H1 (cell line): ENCODE results near the gene USP9Y. TPM values are rescaled to one million over a fixed set of nuclear protein-coding genes. Genes with fewer than 3 reads are reported as not detected.

Experiments
- CTCF ChIA-PET: fragments of 300-600 bp; sonication (Branson Sonifier 250); formaldehyde crosslinking; loops from one replicate; lab custom pipeline; 2021; ENCODE audit not compliant: partially characterized antibody; lab: Charles Lee
- POLR2A ChIA-PET: fragments of 300-600 bp; sonication (Branson Sonifier 250); formaldehyde crosslinking; loops from one replicate; lab custom pipeline; 2021; ENCODE audit warnings: inconsistent platforms; ENCODE audit not compliant: partially characterized antibody; lab: Charles Lee
- DNase-seq, 2 experiments: peaks; one replicate each; pipeline versions ENCODE4 v3.0.0 to v3.0.0-alpha.2; 2010 to 2022; ENCODE audit warnings: low spot score in 2 of 2, low read depth in 1 of 2, mixed read lengths in 1 of 2
- FAIRE-seq: peaks from 2 replicates; lab custom pipeline; 2011; peaks lifted over from hg19 to GRCh38; lab: Jason Lieb, UNC
- H2AFZ ChIP-seq: 2 replicates; pipeline ENCODE4 v1.8.1; 2012; ENCODE audit warnings: low read length, inconsistent platforms
- H2AK5ac ChIP-seq: 2 replicates; pipeline ENCODE4 v1.6.1; 2013; ENCODE audit warnings: low read depth, low read length
- H2BK120ac ChIP-seq: replicated peaks from 2 replicates; pipeline ENCODE3; 2013; ENCODE audit warnings: low read depth, low read length, inconsistent platforms
- H2BK12ac ChIP-seq: 2 replicates; pipeline ENCODE4 v1.6.1; 2013; ENCODE audit warnings: low read depth, low read length
- H2BK15ac ChIP-seq: 2 replicates; pipeline ENCODE4 v1.6.1; 2013; ENCODE audit warnings: low read length
- H2BK20ac ChIP-seq: 2 replicates; pipeline ENCODE4 v1.6.1; 2013; ENCODE audit warnings: low read length
- H2BK5ac ChIP-seq: 2 replicates; pipeline ENCODE4 v1.6.1; 2013; ENCODE audit warnings: low read depth, low read length
- H3K14ac ChIP-seq: 2 replicates; pipeline ENCODE4 v1.6.1; 2013; ENCODE audit warnings: inconsistent platforms; ENCODE audit not compliant: insufficient read length
- H3K18ac ChIP-seq: 2 replicates; pipeline ENCODE4 v1.6.1; 2013; ENCODE audit warnings: low read length; ENCODE audit errors: extremely low read depth
- H3K23ac ChIP-seq: 2 replicates; pipeline ENCODE4 v1.6.1; 2013; ENCODE audit warnings: inconsistent platforms; ENCODE audit not compliant: insufficient read length
- H3K23me2 ChIP-seq: 2 replicates; pipeline ENCODE4 v1.6.1; 2013; ENCODE audit warnings: low read depth, low read length
- H3K27ac ChIP-seq: 2 replicates; pipeline ENCODE4 v1.6.1; 2011; ENCODE audit warnings: low read depth, low read length, inconsistent platforms
- H3K27me3 ChIP-seq, 4 experiments: replicated peaks in 1 of 4; 1 replicate in 1 of 4; 2 replicates in 3 of 4; pipeline versions ENCODE4 v1.6.1 to v1.8.1; 2011 to 2013; ENCODE audit warnings: low read length in 3 of 4, mild to moderate bottlenecking in 3 of 4, inconsistent platforms in 2 of 4, mixed read lengths in 2 of 4, moderate library complexity in 1 of 4; ENCODE audit not compliant: control insufficient read depth in 3 of 4, insufficient read depth in 3 of 4; ENCODE audit errors: extremely low read depth in 1 of 4
- H3K36me3 ChIP-seq, 4 experiments: 2 replicates each; pipeline versions ENCODE4 v1.6.1 to v1.8.1; 2011 to 2013; ENCODE audit warnings: mild to moderate bottlenecking in 4 of 4, low read length in 3 of 4, moderate library complexity in 2 of 4, control low read depth in 1 of 4, inconsistent platforms in 1 of 4; ENCODE audit not compliant: insufficient read depth in 4 of 4, control insufficient read depth in 2 of 4
- H3K4ac ChIP-seq: replicated peaks from 2 replicates; pipeline ENCODE3; 2013; ENCODE audit warnings: low read length, low read depth, mixed read lengths, inconsistent platforms; ENCODE audit not compliant: insufficient read length
- H3K4me1 ChIP-seq, 4 experiments: replicated peaks in 1 of 4; 1 replicate in 1 of 4; 2 replicates in 3 of 4; pipeline versions ENCODE4 v1.6.1 to v1.8.1; 2011 to 2013; ENCODE audit warnings: low read length in 3 of 4, inconsistent platforms in 2 of 4, mixed read lengths in 1 of 4; ENCODE audit not compliant: insufficient read depth in 4 of 4, control insufficient read depth in 3 of 4
- H3K4me2 ChIP-seq, 2 experiments: 2 replicates each; pipeline versions ENCODE4 v1.6.1 to v1.8.1; 2011 to 2013; ENCODE audit warnings: low read depth in 2 of 2, low read length in 2 of 2, control low read depth in 1 of 2, inconsistent platforms in 1 of 2, mild to moderate bottlenecking in 1 of 2; ENCODE audit not compliant: insufficient read depth in 1 of 2
- H3K4me3 ChIP-seq, 4 experiments: fragments of 200-600, 300-600 bp in 1 of 4; sonication (generic), shearing (Covaris generic), sonication (Bioruptor Twin) in 1 of 4; 2 replicates each; pipeline versions ENCODE4 v1.5.1 to v1.8.1; 2011 to 2016; ENCODE audit warnings: low read length in 4 of 4, low read depth in 3 of 4, control low read depth in 2 of 4, inconsistent platforms in 2 of 4, mild to moderate bottlenecking in 2 of 4, mixed read lengths in 1 of 4, moderate library complexity in 1 of 4; ENCODE audit not compliant: insufficient read depth in 2 of 4; ENCODE audit errors: extremely low read depth in 1 of 4
- H3K56ac ChIP-seq: replicated peaks from 2 replicates; pipeline ENCODE3; 2013; ENCODE audit warnings: low read depth, mild to moderate bottlenecking, mixed read lengths, low read length, inconsistent platforms; ENCODE audit not compliant: insufficient read length
- H3K79me1 ChIP-seq: 2 replicates; pipeline ENCODE4 v1.6.1; 2013; ENCODE audit warnings: low read depth, low read length, control low read depth
- H3K79me2 ChIP-seq, 2 experiments: 2 replicates each; pipeline versions ENCODE4 v1.6.1 to v1.8.1; 2012 to 2013; ENCODE audit warnings: low read length in 2 of 2, mild to moderate bottlenecking in 2 of 2, inconsistent platforms in 1 of 2; ENCODE audit not compliant: insufficient read depth in 2 of 2, control insufficient read depth in 1 of 2
- H3K9ac ChIP-seq, 4 experiments: replicated peaks in 1 of 4; 1 replicate in 1 of 4; 2 replicates in 3 of 4; pipeline versions ENCODE4 v1.6.1 to v1.8.1; 2011 to 2013; ENCODE audit warnings: low read depth in 3 of 4, low read length in 3 of 4, control low read depth in 2 of 4, mild to moderate bottlenecking in 2 of 4, moderate library complexity in 2 of 4, inconsistent platforms in 1 of 4; ENCODE audit errors: extremely low read depth in 1 of 4
- H3K9me3 ChIP-seq, 2 experiments: 2 replicates each; pipeline versions ENCODE4 v1.6.1 to v1.8.1; 2012 to 2013; ENCODE audit warnings: mild to moderate bottlenecking in 2 of 2, moderate library complexity in 2 of 2, control low read depth in 1 of 2, inconsistent platforms in 1 of 2, low read depth in 1 of 2, low read length in 1 of 2, mixed read lengths in 1 of 2; ENCODE audit not compliant: insufficient read depth in 2 of 2
- H4K20me1 ChIP-seq, 2 experiments: replicated peaks in 1 of 2; 2 replicates each; pipeline versions ENCODE3 to v1.8.1; 2011 to 2013; ENCODE audit warnings: inconsistent platforms in 2 of 2, low read length in 2 of 2, mild to moderate bottlenecking in 1 of 2; ENCODE audit not compliant: insufficient read depth in 2 of 2, control insufficient read depth in 1 of 2
- H4K5ac ChIP-seq: 2 replicates; pipeline ENCODE4 v1.6.1; 2013; ENCODE audit warnings: low read length, low read depth, mixed read lengths, inconsistent platforms; ENCODE audit not compliant: insufficient read length
- H4K8ac ChIP-seq: 2 replicates; pipeline ENCODE4 v1.8.0; 2013; ENCODE audit warnings: mild to moderate bottlenecking, moderate library complexity, low read length, inconsistent platforms; ENCODE audit not compliant: insufficient read depth; ENCODE audit errors: extremely low read depth
- H4K91ac ChIP-seq: replicated peaks from 2 replicates; pipeline ENCODE3; 2013; ENCODE audit warnings: low read length, mixed read lengths, inconsistent platforms; ENCODE audit not compliant: insufficient read length
- ASH2L ChIP-seq: fragments of 200-600, 300-600 bp; sonication (generic); IDR thresholded peaks from one replicate; pipeline ENCODE4 v1.7.1; 2017; ENCODE audit warnings: low read length
- MAFK ChIP-seq: IDR thresholded peaks from 2 replicates; pipeline ENCODE4 v1.6.1; 2012; ENCODE audit warnings: low read depth, mild to moderate bottlenecking, improper control_type of control experiment, low read length
- POU5F1 ChIP-seq: IDR thresholded peaks from 2 replicates; pipeline ENCODE4 v1.6.1; 2011; ENCODE audit warnings: low read depth, mild to moderate bottlenecking, low read length, moderate library complexity
- RBBP5 ChIP-seq: IDR thresholded peaks from 2 replicates; pipeline ENCODE4 v1.7.1; 2012; ENCODE audit warnings: low read depth, mild to moderate bottlenecking, inconsistent platforms, low read length, moderate library complexity, borderline replicate concordance
- SP4 ChIP-seq: IDR thresholded peaks from 2 replicates; pipeline ENCODE4 v1.6.1; 2012; ENCODE audit warnings: low read length, inconsistent platforms
- WGBS, 2 experiments: shearing (Covaris generic) in 1 of 2; methylation state at CpG; one replicate each; pipeline versions ENCODE4 v1.1.6 to v1.1.7; 2013 to 2015; ENCODE audit warnings: low lambda C conversion rate in 2 of 2, mixed read lengths in 2 of 2, inconsistent platforms in 1 of 2, low coverage in 1 of 2, missing lambda C conversion rate in 1 of 2; ENCODE audit not compliant: insufficient replicate concordance in 2 of 2, insufficient coverage in 1 of 2, insufficient read length in 1 of 2; ENCODE audit errors: extremely low coverage in 1 of 2, missing lambda C conversion rate in 1 of 2; 5-methylcytosine and 5-hydroxymethylcytosine counted together
- long read RNA-seq, 2 experiments: library from RNA in 1 of 2; library from capped mRNA in 1 of 2; stranded (forward); transcript quantifications; one replicate each; pipeline ENCODE4 v2.0.0, GENCODE V29; 2021; ENCODE audit warnings: inconsistent platforms in 1 of 2
- polyA minus RNA-seq, 3 experiments: library from RNA; depleted of rRNA, polyadenylated mRNA; stranded (reverse); fragments of >200 nt; gene quantifications; 1 replicate in 2 of 3; 2 replicates in 1 of 3; pipeline ENCODE4 v1.2.3, GENCODE V29; 2011
- polyA plus RNA-seq, 7 experiments: library from polyadenylated mRNA; depleted of rRNA in 3 of 7; stranded (reverse) in 5 of 7; unstranded in 2 of 7; fragments of >200 nt in 5 of 7; fragments of 200-250 nt in 2 of 7; gene quantifications; 1 replicate in 5 of 7; 2 replicates in 1 of 7; 4 replicates in 1 of 7; pipeline versions ENCODE4 v1.2.1 to v1.2.3, GENCODE V29; 2011 to 2013; ENCODE audit warnings: missing spikeins in 2 of 7, mixed read lengths in 2 of 7
- total RNA-seq: library from RNA; stranded (reverse); fragmentation: NEBNext Ultra II Directional; extraction: Animal tissue kit (Norgen Biotek cat#: 25700); gene quantifications from 2 replicates; pipeline ENCODE4 v1.2.1, GENCODE V29; 2021
- TF ChIP-seq, protein P1 (sequence below): IDR thresholded peaks from 2 replicates; pipeline ENCODE4 v1.6.1; 2012; ENCODE audit warnings: inconsistent platforms

The USP9Y gene, protein sequence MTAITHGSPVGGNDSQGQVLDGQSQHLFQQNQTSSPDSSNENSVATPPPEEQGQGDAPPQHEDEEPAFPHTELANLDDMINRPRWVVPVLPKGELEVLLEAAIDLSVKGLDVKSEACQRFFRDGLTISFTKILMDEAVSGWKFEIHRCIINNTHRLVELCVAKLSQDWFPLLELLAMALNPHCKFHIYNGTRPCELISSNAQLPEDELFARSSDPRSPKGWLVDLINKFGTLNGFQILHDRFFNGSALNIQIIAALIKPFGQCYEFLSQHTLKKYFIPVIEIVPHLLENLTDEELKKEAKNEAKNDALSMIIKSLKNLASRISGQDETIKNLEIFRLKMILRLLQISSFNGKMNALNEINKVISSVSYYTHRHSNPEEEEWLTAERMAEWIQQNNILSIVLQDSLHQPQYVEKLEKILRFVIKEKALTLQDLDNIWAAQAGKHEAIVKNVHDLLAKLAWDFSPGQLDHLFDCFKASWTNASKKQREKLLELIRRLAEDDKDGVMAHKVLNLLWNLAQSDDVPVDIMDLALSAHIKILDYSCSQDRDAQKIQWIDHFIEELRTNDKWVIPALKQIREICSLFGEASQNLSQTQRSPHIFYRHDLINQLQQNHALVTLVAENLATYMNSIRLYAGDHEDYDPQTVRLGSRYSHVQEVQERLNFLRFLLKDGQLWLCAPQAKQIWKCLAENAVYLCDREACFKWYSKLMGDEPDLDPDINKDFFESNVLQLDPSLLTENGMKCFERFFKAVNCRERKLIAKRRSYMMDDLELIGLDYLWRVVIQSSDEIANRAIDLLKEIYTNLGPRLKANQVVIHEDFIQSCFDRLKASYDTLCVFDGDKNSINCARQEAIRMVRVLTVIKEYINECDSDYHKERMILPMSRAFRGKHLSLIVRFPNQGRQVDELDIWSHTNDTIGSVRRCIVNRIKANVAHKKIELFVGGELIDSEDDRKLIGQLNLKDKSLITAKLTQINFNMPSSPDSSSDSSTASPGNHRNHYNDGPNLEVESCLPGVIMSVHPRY (N-terminal part only)
- total RNA-seq (27.3 and 28.3 TPM in 2 replicates), polyA plus RNA-seq (2011; rRNA removed) (16.0 and 34.1 TPM in 2 replicates), polyA minus RNA-seq (2011; rRNA and poly(A)+ RNA removed) (57.2 and 105 TPM in 2 replicates)
- polyA plus RNA-seq (2011; cell fraction: cytosol; rRNA removed), result 34.0 TPM
- polyA plus RNA-seq (2011; cell fraction: nucleus; rRNA removed), result 44.6 TPM
- polyA plus RNA-seq (2012, experiment 1 of 2), result 21.5 to 35.4 TPM (median 26.6 TPM) in 4 replicates
- 1.8 TPM for polyA plus RNA-seq (2012, experiment 2 of 2)
- polyA plus RNA-seq (2013, experiment 1 of 2), result 22.0 TPM
- polyA plus RNA-seq (2013, experiment 2 of 2), result 18.0 TPM
- 34.1 TPM for polyA minus RNA-seq (2011; cell fraction: cytosol; rRNA and poly(A)+ RNA removed)
- 114 TPM for polyA minus RNA-seq (2011; cell fraction: nucleus; rRNA and poly(A)+ RNA removed)
- long read RNA-seq, experiment 1, partial matches to known transcripts, result 22 of 30 reads
- long read RNA-seq, experiment 1, other reads (novel, unspliced or antisense), result 7 of 30 reads
- long read RNA-seq, experiment 2, partial matches to known transcripts, result 1 of 3 reads
- long read RNA-seq, experiment 2, other reads (novel, unspliced or antisense), result 2 of 3 reads

DNA sequence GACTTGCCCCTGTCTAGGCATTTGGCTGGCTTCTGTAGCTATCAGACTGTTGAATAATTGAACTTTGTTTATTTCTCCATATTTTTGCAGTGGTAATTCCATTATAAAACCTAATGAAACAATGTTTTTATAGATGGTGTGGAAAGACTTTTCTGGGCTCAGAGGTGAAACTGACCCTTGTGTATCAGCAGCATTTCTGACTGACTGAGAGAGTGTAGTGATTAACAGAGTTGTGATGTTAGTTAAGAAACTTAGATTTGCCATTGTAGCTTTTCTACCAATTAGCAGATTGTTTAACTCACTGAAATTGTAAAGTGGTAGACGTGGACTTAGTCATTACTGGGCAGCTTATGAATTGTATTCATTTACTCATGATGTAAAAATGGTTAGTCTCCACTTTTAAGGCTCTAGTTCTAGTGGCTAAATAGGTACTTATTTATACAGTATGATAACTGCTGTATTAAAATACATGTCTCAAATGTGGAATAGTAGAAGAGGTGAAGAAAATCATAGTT is at the start of gene USP9Y:
USP9Y (plus strand) TSS at position 51 of the 515 bp plus-strand sequence. CDS start 8,217 bp downstream, outside the sequence.
- Histone ChIP-seq H4K8ac (no peak within 1 kb of the TSS), H2AFZ (no peak within 1 kb of the TSS), H3K9ac (no peak within 1 kb of the TSS), H4K5ac (no peak within 1 kb of the TSS), H3K56ac (no peak within 1 kb of the TSS), H3K27ac (no peak within 1 kb of the TSS; the same call in 1 of the 2 replicates), H3K23ac (no peak within 1 kb of the TSS), H2BK120ac (no peak within 1 kb of the TSS), H3K36me3 (peaks cover 0 to 34% (median 12%) of the 10 kb centered on the region in 4 experiments; a peak in 4 of 8 replicates), H4K20me1 (no peaks in the 10 kb centered on the region), H2BK20ac (no peak within 1 kb of the TSS), H3K4me1 (0 out of 7 replicates have a peak, but pooled peaks cover 0 to 2% (median 0%) of the 10 kb centered on the region in 4 experiments), H2BK15ac (no peak within 1 kb of the TSS), H3K9me3 (peaks cover 9 to 12% of the 10 kb centered on the region in 2 experiments; a peak in 3 of 4 replicates), H3K14ac (no peak within 1 kb of the TSS), H2AK5ac (no peak within 1 kb of the TSS), H3K23me2 (no peaks in the 10 kb centered on the region), H3K27me3 (no peaks in the 10 kb centered on the region), H2BK12ac (no peak within 1 kb of the TSS), H3K79me1 (no peaks in the 10 kb centered on the region), H3K18ac (no peak within 1 kb of the TSS), H3K4me2 (no peak within 1 kb of the TSS), H4K91ac (no peak within 1 kb of the TSS), H2BK5ac (no peak within 1 kb of the TSS), H3K79me2 (peaks cover 0 to 53% of the 10 kb centered on the region in 2 experiments; a peak in 2 of 4 replicates), H3K4ac (no peak within 1 kb of the TSS), H3K4me3 (no peak within 1 kb of the TSS)
- DNase-seq (no peak), FAIRE-seq (no peak)
- 86% methylated on average over 1 of the region's 1 CpG; no CpG with 5 or more reads in 1 of the 2 experiments for WGBS, 2 experiments
- ChIA-PET POLR2A (no interaction called here), CTCF (no interaction called here)
- TF ChIP-seq, protein P1, sequence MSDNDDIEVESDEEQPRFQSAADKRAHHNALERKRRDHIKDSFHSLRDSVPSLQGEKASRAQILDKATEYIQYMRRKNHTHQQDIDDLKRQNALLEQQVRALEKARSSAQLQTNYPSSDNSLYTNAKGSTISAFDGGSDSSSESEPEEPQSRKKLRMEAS, result no peak
- TF ChIP-seq POU5F1 (no peak), SP4 (no peak), MAFK (no peak), ASH2L (no peak), RBBP5 (no peak)
